Mucosa of rectum (tissue), 2 donors: ENCODE data around the gene CISD2.

Experiments
- H3K27ac ChIP-seq, 2 donors: one replicate each; pipeline ENCODE4 v1.7.0; 2013; ENCODE audit warnings: inconsistent platforms in 2 of 2, low read depth in 2 of 2, low read length in 2 of 2
- H3K27me3 ChIP-seq, 2 donors: one replicate each; pipeline ENCODE4 v1.7.0; 2013; ENCODE audit warnings: low read length in 2 of 2; ENCODE audit not compliant: control insufficient read depth in 2 of 2, insufficient read depth in 2 of 2
- H3K36me3 ChIP-seq, 2 donors: one replicate each; pipeline ENCODE4 v1.7.0; 2013; ENCODE audit warnings: low read length in 2 of 2; ENCODE audit not compliant: control insufficient read depth in 2 of 2, insufficient read depth in 2 of 2
- H3K4me1 ChIP-seq, 2 donors: one replicate each; pipeline ENCODE4 v1.7.0; 2013; ENCODE audit warnings: low read length in 2 of 2, mild to moderate bottlenecking in 1 of 2; ENCODE audit not compliant: control insufficient read depth in 2 of 2, insufficient read depth in 2 of 2
- H3K4me3 ChIP-seq, 2 donors: one replicate each; pipeline ENCODE4 v1.7.0; 2013; ENCODE audit warnings: low read length in 2 of 2
- H3K9ac ChIP-seq, 2 donors: one replicate each; pipeline ENCODE4 v1.7.0; 2013; ENCODE audit warnings: low read length in 2 of 2, low read depth in 1 of 2, mild to moderate bottlenecking in 1 of 2
- H3K9me3 ChIP-seq, 2 donors: one replicate each; pipeline ENCODE4 v1.7.0; 2013; ENCODE audit warnings: low read length in 2 of 2; ENCODE audit not compliant: control insufficient read depth in 2 of 2
- donor health status: healthy.
- donor health status: Normal muscosa, but diverticular disease.

Gene CISD2

GRCh38 chr4:102826890-102827673, 41.7 kb upstream of the CISD2 start, which contains the start of gene UBE2D3:
UBE2D3 (minus strand) TSS chr4:102827551; CDS start chr4:102826508, 1,043 bp downstream.
- no peaks in the 10 kb centered on the region for H3K9me3 ChIP-seq
- H3K27me3 ChIP-seq, result no peaks in the 10 kb centered on the region
- H3K4me1 ChIP-seq, result peaks cover 17 to 40% of the 10 kb centered on the region in 2 donors
- no peaks in the 10 kb centered on the region for H3K36me3 ChIP-seq
- H3K27ac ChIP-seq, result peak within 1 kb of the TSS; percentile 99 to 100
- peak within 1 kb of the TSS; percentile 96 to 98 for H3K9ac ChIP-seq
- H3K4me3 ChIP-seq, result peak within 1 kb of the TSS; percentile 80 to 89

GRCh38 chr4:102827674-102828496, 40.9 kb upstream of the CISD2 start:
- Histone ChIP-seq H3K27me3 (no peaks in the 10 kb centered on the region), H3K4me3 (peak overlapping the region; percentile 80 to 89), H3K36me3 (no peaks in the 10 kb centered on the region), H3K27ac (peak overlapping the region; percentile 99 to 100), H3K9ac (peak overlapping the region; percentile 96 to 98), H3K4me1 (peaks cover 15 to 36% of the 10 kb centered on the region in 2 donors), H3K9me3 (no peaks in the 10 kb centered on the region)

DNA sequence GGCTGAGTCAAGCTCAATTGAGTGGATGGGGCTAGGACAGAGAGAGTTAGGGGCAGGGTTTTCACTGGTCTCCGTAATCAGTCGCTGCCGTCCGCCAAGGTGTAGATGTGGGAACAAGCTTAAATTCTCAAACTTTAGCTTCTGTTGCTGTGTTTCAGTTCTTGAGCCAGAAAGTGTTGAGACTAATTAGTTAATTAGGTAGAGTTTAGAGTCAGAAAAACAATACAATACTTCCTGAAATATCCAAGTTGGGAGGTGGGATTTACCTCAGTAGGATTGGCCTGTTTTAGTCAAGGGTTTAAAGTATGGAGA, 40.3 kb upstream of the CISD2 start:
- Histone ChIP-seq H3K4me3 (peak overlapping the region; percentile 80 to 89), H3K9me3 (no peaks in the 10 kb centered on the region), H3K36me3 (no peaks in the 10 kb centered on the region), H3K27me3 (no peaks in the 10 kb centered on the region), H3K4me1 (peaks cover 10 to 30% of the 10 kb centered on the region in 2 donors), H3K27ac (peak overlapping the region; percentile 99 to 100), H3K9ac (peak overlapping the region; percentile 90 to 96)

DNA sequence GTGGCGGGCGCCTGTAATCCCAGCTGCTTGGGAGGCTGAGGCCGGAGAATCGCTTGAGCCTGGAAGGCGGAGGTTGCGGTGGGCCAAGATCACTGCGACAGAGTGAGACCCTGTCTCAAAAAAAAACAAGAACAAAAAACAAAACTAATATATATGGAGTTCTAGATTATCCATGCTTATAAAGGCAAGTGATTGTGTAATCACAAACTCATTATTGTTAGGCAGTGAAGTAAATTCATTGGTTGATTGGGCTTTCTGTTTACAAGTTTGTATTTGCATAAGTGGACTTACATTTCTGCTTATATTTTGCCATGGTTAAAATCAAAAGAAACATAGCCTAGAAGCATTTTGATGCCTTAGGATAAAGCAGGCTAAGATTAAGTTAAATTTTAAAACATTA, 39.0 kb upstream of the CISD2 start:
- H3K4me3 ChIP-seq, result no peak overlapping the region
- no peak overlapping the region for H3K27ac ChIP-seq
- no peaks in the 10 kb centered on the region for H3K36me3 ChIP-seq
- no peaks in the 10 kb centered on the region for H3K9me3 ChIP-seq
- H3K9ac ChIP-seq, result no peak overlapping the region
- H3K27me3 ChIP-seq, result no peaks in the 10 kb centered on the region
- H3K4me1 ChIP-seq, result peaks cover 8 to 18% of the 10 kb centered on the region in 2 donors

DNA sequence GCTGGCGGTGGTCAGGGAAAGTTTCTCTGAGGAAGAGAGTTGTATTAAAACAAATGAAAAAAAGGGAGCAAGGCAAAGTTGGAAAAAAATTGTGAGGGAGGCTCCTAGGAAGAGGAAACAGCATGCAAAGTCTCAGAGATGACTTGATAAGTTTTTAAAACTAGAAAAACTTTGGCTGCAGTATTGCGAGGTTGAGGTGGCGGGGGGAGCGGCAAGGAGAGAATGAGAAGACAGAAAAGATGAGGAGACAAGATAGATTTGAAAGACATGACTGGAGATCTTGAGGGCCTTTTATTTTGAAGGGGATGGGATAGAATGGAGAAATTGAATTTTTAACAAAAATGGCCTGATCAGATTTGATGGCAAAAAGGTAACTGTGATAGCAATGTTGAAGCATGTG, 36.7 kb upstream of the CISD2 start:
- H3K4me3 ChIP-seq, result no peak overlapping the region
- no peak overlapping the region for H3K27ac ChIP-seq
- no peaks in the 10 kb centered on the region for H3K9me3 ChIP-seq
- H3K27me3 ChIP-seq, result no peaks in the 10 kb centered on the region
- no peaks in the 10 kb centered on the region for H3K36me3 ChIP-seq
- H3K9ac ChIP-seq, result no peak overlapping the region
- H3K4me1 ChIP-seq, result peaks cover 8 to 12% of the 10 kb centered on the region in 2 donors

- Histone ChIP-seq H3K36me3 (no peaks in the 10 kb centered on the region), H3K27me3 (no peaks in the 10 kb centered on the region), H3K27ac (no peak overlapping the region), H3K9ac (no peak overlapping the region), H3K4me1 (peaks cover 8 to 12% of the 10 kb centered on the region in 2 donors), H3K9me3 (no peaks in the 10 kb centered on the region), H3K4me3 (no peak overlapping the region)
Measured at GRCh38 chr4:102832667-102833066, 36.1 kb upstream of the CISD2 start.

- H3K9me3 ChIP-seq, result no peaks in the 10 kb centered on the region
Measured at GRCh38 chr4:102836596-102836995, 32.2 kb upstream of the CISD2 start.

GRCh38 chr4:102842367-102842766, 26.4 kb upstream of the CISD2 start:
- Histone ChIP-seq H3K27ac (no peak overlapping the region), H3K4me3 (no peak overlapping the region), H3K27me3 (no peaks in the 10 kb centered on the region), H3K36me3 (no peaks in the 10 kb centered on the region), H3K4me1 (no peaks in the 10 kb centered on the region), H3K9me3 (no peaks in the 10 kb centered on the region), H3K9ac (no peak overlapping the region)

More at GRCh38 chr4:102836596-102836995, 32.2 kb upstream of the CISD2 start:
- H3K27me3 ChIP-seq, result no peaks in the 10 kb centered on the region
- no peaks in the 10 kb centered on the region for H3K36me3 ChIP-seq
- no peak overlapping the region for H3K27ac ChIP-seq
- no peak overlapping the region for H3K9ac ChIP-seq
- H3K4me1 ChIP-seq, result no peaks in the 10 kb centered on the region
- H3K4me3 ChIP-seq, result no peak overlapping the region

DNA sequence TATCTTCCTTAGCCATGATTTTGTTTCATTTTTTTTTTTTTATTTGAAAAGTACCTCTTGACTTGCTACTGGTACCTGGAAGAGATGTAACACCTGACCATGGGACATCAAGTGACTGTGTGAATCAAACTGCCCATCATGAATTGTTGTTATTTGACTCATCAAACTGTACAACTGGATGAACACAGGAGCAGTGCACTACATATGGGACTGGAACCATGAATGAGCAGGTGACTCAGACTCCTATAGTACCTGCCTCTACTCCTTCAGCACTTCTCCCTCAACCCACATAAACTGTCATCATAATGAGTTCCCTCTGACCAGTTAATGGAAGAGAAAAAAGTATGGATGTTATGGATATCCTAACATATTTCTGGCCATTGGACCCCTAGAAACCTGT, 25.5 kb upstream of the CISD2 start:
- no peak overlapping the region for H3K27ac ChIP-seq
- H3K4me1 ChIP-seq, result no peaks in the 10 kb centered on the region
- no peaks in the 10 kb centered on the region for H3K36me3 ChIP-seq
- no peak overlapping the region for H3K4me3 ChIP-seq
- no peaks in the 10 kb centered on the region for H3K9me3 ChIP-seq
- H3K9ac ChIP-seq, result no peak overlapping the region
- H3K27me3 ChIP-seq, result no peaks in the 10 kb centered on the region

DNA sequence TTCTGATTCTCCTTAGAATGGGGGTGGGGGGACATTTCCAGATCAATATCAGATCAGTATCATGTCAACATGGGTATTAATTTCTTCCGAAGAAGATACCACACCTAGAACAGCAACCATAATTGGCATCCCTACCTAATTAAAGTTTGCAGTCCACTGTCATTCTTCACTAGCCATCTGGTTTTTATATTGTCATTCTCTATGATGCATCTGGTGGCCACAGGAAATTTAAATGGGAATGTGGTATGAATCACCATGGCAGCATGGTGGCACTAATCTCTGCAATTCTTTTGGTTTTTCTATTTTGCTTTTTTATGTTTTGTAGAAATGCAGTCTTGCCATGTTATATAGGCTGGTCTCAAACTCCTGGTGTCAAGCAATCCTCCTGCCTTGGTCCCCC, 24.9 kb upstream of the CISD2 start:
- Histone ChIP-seq H3K36me3 (no peaks in the 10 kb centered on the region), H3K27me3 (no peaks in the 10 kb centered on the region), H3K4me3 (no peak overlapping the region)

More for the DNA sequence above, 24.9 kb upstream of the CISD2 start:
- no peak overlapping the region for H3K27ac ChIP-seq
- H3K9me3 ChIP-seq, result no peaks in the 10 kb centered on the region
- H3K9ac ChIP-seq, result no peak overlapping the region
- no peaks in the 10 kb centered on the region for H3K4me1 ChIP-seq
